GM21737 (cell line): Measurements from ENCODE around the gene LCN15.

Experiments used
- ATAC-seq: cut with Tn5 transposase; IDR thresholded peaks from one replicate; pipeline ENCODE4 v1.9.1; 2021; ENCODE audit warnings: mild to moderate bottlenecking, moderate library complexity; ENCODE audit not compliant: unreplicated experiment

The LCN15 gene

GRCh38 chr9:136741883-136742571 is 22.3 kb downstream of the LCN15 start:
- no peak for ATAC-seq

DNA sequence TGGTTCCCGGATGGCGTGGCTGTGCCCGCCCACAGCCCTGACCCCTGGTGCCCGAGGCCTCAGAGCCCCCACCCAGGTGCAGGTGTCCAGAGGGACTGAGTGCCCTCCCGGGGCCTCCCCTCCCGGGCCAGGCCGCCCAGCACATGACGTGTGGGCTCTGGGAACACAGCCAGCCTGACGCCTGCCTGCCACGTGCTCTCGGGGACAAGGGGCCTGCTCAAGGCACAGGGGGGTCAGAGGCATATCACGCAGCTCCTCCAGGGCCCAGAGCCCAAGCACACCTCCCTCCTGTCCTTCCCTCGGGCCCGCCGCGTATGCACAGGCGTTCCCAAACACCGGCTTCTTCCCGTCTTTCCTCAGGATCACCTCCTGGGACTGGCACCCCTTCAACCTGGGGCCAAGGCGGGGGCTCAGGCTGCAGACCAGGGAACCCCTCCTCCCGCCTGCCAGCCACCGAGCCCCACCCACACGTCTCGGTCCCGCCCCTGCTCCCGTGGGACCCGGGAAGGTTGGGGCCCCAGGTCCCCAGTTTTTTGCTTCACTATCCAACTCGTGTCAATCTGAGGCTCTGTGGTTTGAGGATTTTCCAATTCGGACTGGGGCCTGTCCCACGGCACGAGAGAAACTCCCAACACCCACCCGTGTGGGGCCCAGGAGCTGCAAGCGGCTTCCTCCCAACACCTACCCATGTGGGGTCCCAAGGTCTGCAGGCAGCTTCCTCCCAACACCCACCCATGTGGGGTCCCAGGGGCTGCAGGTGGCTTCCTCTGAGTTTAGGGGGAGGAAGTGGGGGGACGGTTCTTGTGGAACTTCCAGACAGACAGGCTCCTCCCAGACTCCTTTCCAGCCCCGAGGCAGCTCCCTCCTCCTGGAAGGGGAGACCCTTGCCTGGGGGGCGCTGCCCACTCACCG is 23.1 kb downstream of the LCN15 start:
- no peak for ATAC-seq

DNA sequence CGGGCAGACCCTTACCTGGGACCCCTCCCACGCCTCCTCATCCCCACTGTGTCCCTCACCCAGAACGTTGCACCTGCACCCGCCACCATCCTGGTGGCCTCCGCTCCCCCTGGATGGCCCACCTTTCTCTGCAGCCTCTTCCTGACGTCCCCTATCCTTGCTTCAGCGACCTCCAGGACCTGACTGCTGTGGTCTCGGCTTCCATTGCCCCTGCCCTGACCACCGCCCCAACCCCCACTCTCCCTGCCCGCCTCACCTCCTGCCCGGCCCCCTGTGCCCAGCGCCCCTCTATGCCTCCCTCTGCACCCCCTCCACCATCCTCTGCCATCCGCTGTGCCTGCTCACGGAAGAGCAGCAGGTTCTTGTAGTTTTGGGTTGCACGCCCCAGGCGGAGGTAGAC is 23.8 kb downstream of the LCN15 start:
- no peak for ATAC-seq

- ATAC-seq = no peak
Observed at GRCh38 chr9:136740069-136740468, 24.2 kb downstream of the LCN15 start.

GRCh38 chr9:136739509-136739908 is 24.8 kb downstream of the LCN15 start:
- no peak for ATAC-seq

DNA sequence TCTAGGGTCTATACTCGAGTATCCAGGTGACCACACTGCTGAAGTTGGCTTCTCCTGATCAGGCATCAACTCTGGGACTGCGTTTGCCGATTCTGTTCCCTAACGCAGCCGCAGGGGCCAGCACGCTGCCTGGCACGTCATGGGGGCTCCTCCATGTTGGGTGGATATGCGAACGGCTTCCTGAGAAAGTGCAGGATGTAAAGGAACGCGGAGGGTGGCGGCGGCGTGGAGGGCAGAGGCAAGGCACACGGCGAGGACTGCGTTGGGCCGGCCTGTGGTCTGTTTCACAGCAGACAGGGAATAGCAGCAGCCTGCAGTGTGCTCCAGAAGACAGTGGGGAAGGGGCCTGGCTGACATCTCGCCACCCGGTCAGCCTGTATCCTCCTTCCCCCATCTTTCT is 25.4 kb downstream of the LCN15 start:
- no peak for ATAC-seq

- no peak for ATAC-seq
Observed at GRCh38 chr9:136735812-136736480, 28.4 kb downstream of the LCN15 start.

DNA sequence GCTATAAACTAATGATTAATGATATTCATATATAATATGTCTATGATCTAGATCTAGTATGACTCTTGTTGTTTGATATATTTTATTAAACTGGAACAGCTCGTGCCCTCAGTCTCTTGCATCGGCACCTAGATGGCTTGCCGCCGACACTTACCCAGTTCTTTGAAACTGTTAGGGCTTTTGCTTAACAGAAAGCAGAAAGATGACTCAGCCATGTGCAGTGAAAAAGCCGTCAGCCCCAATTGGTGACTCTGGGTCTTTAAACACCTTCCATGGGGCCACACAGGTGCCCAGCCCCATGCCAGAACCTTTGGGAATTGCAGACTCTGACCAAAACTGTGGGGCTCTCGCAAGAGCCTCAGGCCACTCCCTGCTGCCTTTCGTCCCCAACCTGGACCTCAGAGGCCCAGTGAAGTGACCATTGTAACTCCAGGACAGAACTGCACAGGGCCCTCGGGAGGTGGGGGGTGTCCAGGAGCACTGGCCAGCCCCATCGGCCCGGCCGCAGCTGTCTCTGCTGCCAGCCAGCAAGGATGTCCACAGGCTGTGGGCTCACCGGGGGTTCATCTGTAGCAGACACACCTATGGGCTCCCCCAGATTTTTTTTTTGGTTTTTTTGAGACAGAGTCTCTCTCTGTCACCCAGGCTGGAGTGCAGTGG is 29.4 kb downstream of the LCN15 start:
- no peak for ATAC-seq

DNA sequence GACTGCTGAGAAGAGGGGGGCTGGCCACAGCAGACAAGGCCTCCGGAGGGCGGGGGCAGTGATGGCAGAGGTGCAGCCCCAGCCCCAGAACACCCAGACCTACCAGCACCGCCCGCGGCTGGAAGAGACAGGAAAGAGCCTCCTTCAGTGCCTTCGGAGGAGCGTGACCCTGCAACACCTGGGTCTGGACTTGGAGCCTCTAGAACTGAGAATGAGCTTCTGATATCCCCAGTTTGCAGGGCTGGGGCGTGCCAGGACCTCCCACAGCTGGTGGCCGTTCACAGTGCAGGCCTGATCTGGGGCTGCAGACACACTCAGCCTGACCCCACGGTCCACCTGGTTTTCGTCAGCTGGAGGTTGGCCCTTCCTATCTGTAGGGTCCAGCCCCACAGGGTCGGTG is 30.7 kb downstream of the LCN15 start:
- ATAC-seq = no peak

- ATAC-seq = no peak
Observed at GRCh38 chr9:136732444-136733178, 31.7 kb downstream of the LCN15 start.

GRCh38 chr9:136729926-136730325 is 34.4 kb downstream of the LCN15 start:
- no peak for ATAC-seq

- no peak for ATAC-seq
Observed at GRCh38 chr9:136729144-136729543, 35.2 kb downstream of the LCN15 start.

GRCh38 chr9:136728548-136729123 is 35.7 kb downstream of the LCN15 start:
- ATAC-seq = peak; percentile 21

GRCh38 chr9:136728080-136728547 is 36.2 kb downstream of the LCN15 start:
- peak; percentile 54 for ATAC-seq

DNA sequence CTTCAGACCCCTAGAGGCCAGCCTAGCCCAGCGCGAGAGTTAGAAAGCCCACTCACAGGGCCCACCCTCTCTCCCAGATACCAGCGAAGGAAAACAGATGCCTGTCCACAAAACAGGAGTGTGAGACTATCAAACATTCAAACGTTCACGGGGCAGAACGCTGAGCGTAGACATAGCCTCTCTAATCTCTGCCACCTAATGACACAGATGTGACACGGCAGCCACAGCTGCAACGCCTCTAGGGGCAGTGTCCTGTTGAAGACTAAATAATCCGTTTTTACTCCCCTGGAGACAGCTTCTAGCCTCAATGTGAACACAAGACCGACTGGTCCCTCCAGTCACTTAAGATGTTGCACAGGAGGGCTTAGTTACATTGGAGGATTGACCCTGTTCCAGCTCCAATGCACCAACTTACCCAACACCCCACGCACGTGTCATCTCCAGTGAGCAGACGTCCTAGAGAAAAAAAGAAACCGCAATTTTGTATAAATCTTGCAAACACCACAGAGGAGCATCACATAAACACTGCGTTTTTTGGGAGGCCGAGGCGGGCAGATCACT is 37.6 kb downstream of the LCN15 start:
- ATAC-seq = no peak

- ATAC-seq = no peak
Observed at GRCh38 chr9:136726118-136726517, 38.2 kb downstream of the LCN15 start.

DNA sequence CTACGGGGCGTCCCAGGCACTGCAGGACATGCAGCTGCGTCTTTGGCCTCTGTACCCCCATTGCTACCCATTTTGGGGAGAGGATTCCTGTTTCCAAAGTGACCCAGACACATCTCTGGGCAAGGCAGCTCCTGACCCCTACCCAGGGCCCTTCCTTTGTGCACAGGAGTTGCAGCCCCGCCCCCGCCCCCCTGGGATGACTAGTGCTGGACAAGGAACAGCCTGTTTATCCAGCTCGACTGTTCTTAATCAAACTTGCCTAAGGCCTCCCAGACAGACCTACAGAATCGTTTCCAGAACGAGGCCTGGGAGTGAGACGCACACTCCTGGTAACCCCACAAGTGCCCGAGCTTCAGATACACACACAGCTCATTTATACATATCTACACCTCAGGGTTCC is 38.7 kb downstream of the LCN15 start:
- ATAC-seq = no peak

GRCh38 chr9:136724772-136725171 is 39.5 kb downstream of the LCN15 start:
- no peak for ATAC-seq

GRCh38 chr9:136723989-136724388 is 40.3 kb downstream of the LCN15 start:
- no peak for ATAC-seq
